Keratinocyte (primary cell): Measurements from ENCODE around the gene ZHX3. TPM values are rescaled to one million over a fixed set of nuclear protein-coding genes. Genes with fewer than 3 reads are reported as not detected.

ENCODE experiments used
- DNase-seq: peaks from one replicate; pipeline ENCODE4 v3.0.0-alpha.2; 2011; ENCODE audit warnings: low read depth, missing footprints, low spot score
- FAIRE-seq: peaks from 2 replicates; lab custom pipeline; 2011; peaks lifted over from hg19 to GRCh38; lab: Jason Lieb, UNC
- H2AFZ ChIP-seq: 2 replicates; pipeline ENCODE4 v1.6.0; 2012; ENCODE audit warnings: low read length, control low read depth, inconsistent platforms; ENCODE audit not compliant: control insufficient read depth
- H3K27ac ChIP-seq: 2 replicates; pipeline ENCODE4 v1.5.1; 2011; ENCODE audit warnings: low read length; ENCODE audit not compliant: control insufficient read depth, insufficient read depth
- H3K27me3 ChIP-seq: 3 replicates; pipeline ENCODE4 v1.6.0; 2011; ENCODE audit warnings: low read length; ENCODE audit not compliant: control insufficient read depth, insufficient read depth; ENCODE audit errors: extremely low read depth
- H3K36me3 ChIP-seq, 2 experiments: 2 replicates in 1 of 2; 3 replicates in 1 of 2; pipeline ENCODE4 v1.5.1; 2011; ENCODE audit warnings: low read length in 2 of 2, mild to moderate bottlenecking in 1 of 2; ENCODE audit not compliant: control insufficient read depth in 2 of 2, insufficient read depth in 2 of 2; ENCODE audit errors: extremely low read depth in 1 of 2
- H3K4me1 ChIP-seq: 3 replicates; pipeline ENCODE4 v1.5.1; 2011; ENCODE audit warnings: low read length; ENCODE audit not compliant: control insufficient read depth, insufficient read depth; ENCODE audit errors: extremely low read depth
- H3K4me2 ChIP-seq: 3 replicates; pipeline ENCODE4 v1.6.0; 2011; ENCODE audit warnings: low read depth, low read length; ENCODE audit not compliant: control insufficient read depth, insufficient read depth; ENCODE audit errors: extremely low read depth
- H3K4me3 ChIP-seq, 3 experiments: fragments of 200-600 bp in 1 of 3; sonication (generic) in 1 of 3; 2 replicates in 2 of 3; 3 replicates in 1 of 3; pipeline ENCODE4 v1.5.1; 2011 to 2016; ENCODE audit warnings: low read length in 3 of 3, mild to moderate bottlenecking in 3 of 3, control low read depth in 2 of 3, inconsistent platforms in 1 of 3, low read depth in 1 of 3, mixed read lengths in 1 of 3, mixed run types in 1 of 3, moderate library complexity in 1 of 3; ENCODE audit not compliant: control insufficient read depth in 2 of 3, insufficient read depth in 2 of 3; ENCODE audit errors: extremely low read depth in 1 of 3
- H3K79me2 ChIP-seq: 2 replicates; pipeline ENCODE4 v1.6.0; 2012; ENCODE audit warnings: low read length; ENCODE audit not compliant: control insufficient read depth, insufficient read depth
- H3K9ac ChIP-seq: 3 replicates; pipeline ENCODE4 v1.6.0; 2011; ENCODE audit warnings: low read length; ENCODE audit not compliant: control insufficient read depth, insufficient read depth; ENCODE audit errors: extremely low read depth
- H3K9me1 ChIP-seq: 3 replicates; pipeline ENCODE4 v1.6.0; 2011; ENCODE audit warnings: low read length; ENCODE audit not compliant: control insufficient read depth, insufficient read depth; ENCODE audit errors: extremely low read depth
- H3K9me3 ChIP-seq: 2 replicates; pipeline ENCODE4 v1.5.1; 2012; ENCODE audit warnings: low read depth, low read length; ENCODE audit not compliant: control insufficient read depth
- H4K20me1 ChIP-seq: 3 replicates; pipeline ENCODE4 v1.6.0; 2011; ENCODE audit warnings: low read length; ENCODE audit not compliant: control insufficient read depth, insufficient read depth; ENCODE audit errors: extremely low read depth
- CTCF ChIP-seq, 3 experiments: IDR thresholded peaks in 1 of 3; conservative IDR thresholded peaks in 1 of 3; optimal IDR thresholded peaks in 1 of 3; 2 replicates in 2 of 3; 3 replicates in 1 of 3; pipeline versions ENCODE3 to v1.5.1; 2011; ENCODE audit warnings: low read length in 3 of 3, mild to moderate bottlenecking in 3 of 3, moderate library complexity in 2 of 3, control low read depth in 1 of 3, inconsistent platforms in 1 of 3; ENCODE audit not compliant: insufficient read depth in 2 of 3; ENCODE audit errors: extremely low read depth in 1 of 3
- EZH2 ChIP-seq: IDR thresholded peaks from one replicate; pipeline ENCODE4 v1.6.1; 2012; ENCODE audit warnings: inconsistent platforms, mild to moderate bottlenecking, low read length, moderate library complexity
- dilution Hi-C: fragments of 300-500 bp; cut with MboI; formaldehyde crosslinking; loops from one replicate; pipeline ENCODE4 v1.7.0; 2020; ENCODE audit warnings: low sequenced_read_pairs; ENCODE audit not compliant: extremely low pct_ligation_motif_present
- polyA plus RNA-seq, 5 experiments: library from polyadenylated mRNA; depleted of rRNA in 3 of 5; stranded (reverse) in 3 of 5; stranded (forward) in 1 of 5; unstranded in 1 of 5; fragments of >200 nt; gene quantifications; 1 replicate in 1 of 5; 2 replicates in 3 of 5; 3 replicates in 1 of 5; pipeline versions ENCODE4 v1.2.1 to v1.2.3, GENCODE V29; 2011 to 2012; ENCODE audit warnings: missing spikeins in 2 of 5, low read depth in 1 of 5, low replicate concordance in 1 of 5

The ZHX3 gene
- polyA plus RNA-seq, 1 donor (not counting 4 experiments of a cell fraction or from before 2014, with no cell fraction given): 16.5 TPM

GRCh38 chr20:41330941-41331340 is 13.4 kb upstream of the ZHX3 start:
- H3K4me1 ChIP-seq: peaks cover 18% of the 10 kb centered on the region
- no peak overlapping the region for H3K4me2 ChIP-seq
- no peak overlapping the region for H2AFZ ChIP-seq
- DNase-seq (no peak), FAIRE-seq (no peak)
- no peaks in the 10 kb centered on the region for H3K79me2 ChIP-seq
- dilution Hi-C loops: no loop called here
- no peaks in the 10 kb centered on the region for H3K36me3 ChIP-seq
- no peaks in the 10 kb centered on the region for H3K9me1 ChIP-seq
- TF ChIP-seq EZH2 (no peak), CTCF (optimal IDR thresholded peaks at IDR 0.05 in 1 of 3, IDR thresholded peaks at IDR 0.05 in 1 of 3, conservative IDR thresholded peaks at IDR 0.05 in 1 of 3; ENCODE audit: extremely low read depth in 1 of 3, insufficient read depth in 2 of 3, low read length in 3 of 3) (no peak)
- H3K9me3 ChIP-seq: no peaks in the 10 kb centered on the region
- no peak overlapping the region for H3K9ac ChIP-seq
- H3K27me3 ChIP-seq: no peaks in the 10 kb centered on the region
- no peak overlapping the region for H3K27ac ChIP-seq
- no peak overlapping the region for H3K4me3 ChIP-seq
- no peaks in the 10 kb centered on the region for H4K20me1 ChIP-seq

DNA sequence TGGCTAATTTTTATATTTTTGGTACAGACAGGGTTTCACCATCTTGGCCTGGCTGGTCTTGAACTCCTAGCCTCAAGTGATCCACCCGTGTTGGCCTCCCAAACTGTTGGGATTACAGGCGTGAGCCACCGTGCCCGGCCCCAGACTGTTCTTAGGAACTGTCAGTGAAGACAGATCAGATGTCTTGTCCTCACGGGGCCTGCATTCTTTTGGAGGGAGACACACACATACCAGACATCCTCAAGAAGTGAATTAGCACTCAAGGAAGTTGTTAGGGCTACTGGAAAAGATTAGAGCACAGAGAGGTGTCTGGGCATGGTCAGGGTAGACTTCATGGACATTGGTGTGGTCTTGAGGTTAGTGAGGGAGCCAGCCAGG is 12.8 kb upstream of the ZHX3 start:
- no peak overlapping the region for H2AFZ ChIP-seq
- no peak overlapping the region for H3K27ac ChIP-seq
- no peak for TF ChIP-seq EZH2
- no peak for TF ChIP-seq CTCF (optimal IDR thresholded peaks at IDR 0.05 in 1 of 3, IDR thresholded peaks at IDR 0.05 in 1 of 3, conservative IDR thresholded peaks at IDR 0.05 in 1 of 3; ENCODE audit: extremely low read depth in 1 of 3, insufficient read depth in 2 of 3, low read length in 3 of 3)

More for the DNA sequence above, 12.8 kb upstream of the ZHX3 start:
- no peaks in the 10 kb centered on the region for H3K9me3 ChIP-seq
- no peak overlapping the region for H3K9ac ChIP-seq
- H3K4me3 ChIP-seq: no peak overlapping the region
- no peaks in the 10 kb centered on the region for H3K27me3 ChIP-seq
- DNase-seq: no peak
- H3K4me2 ChIP-seq: no peak overlapping the region
- H4K20me1 ChIP-seq: no peaks in the 10 kb centered on the region
- H3K9me1 ChIP-seq: no peaks in the 10 kb centered on the region
- dilution Hi-C loops: no loop called here
- H3K36me3 ChIP-seq: no peaks in the 10 kb centered on the region
- peaks cover 18% of the 10 kb centered on the region for H3K4me1 ChIP-seq
- no peaks in the 10 kb centered on the region for H3K79me2 ChIP-seq
- FAIRE-seq: no peak
